Right ventricle myocardium superior (tissue), 1 donor: ENCODE results near the gene NKTR. TPM values are rescaled to one million over a fixed set of nuclear protein-coding genes. Genes with fewer than 3 reads are reported as not detected.

ENCODE experiments used
- total RNA-seq: library from RNA; stranded (reverse); fragmentation: NEBNext Ultra II Directional; extraction: Animal tissue kit (Norgen Biotek cat#: 25700); gene quantifications from one replicate; pipeline ENCODE4 v1.2.1, GENCODE V29; 2021
- donor health status: DM: no; HTN: yes; CAD: no; lungs with severe emphysema.

Gene NKTR
- total RNA-seq, 1 donor from 2014 or later: 21.6 TPM

Other genes with a start within 250 kb of the NKTR start
- not detected for gene LYZL4, start 190.1 kb upstream of the NKTR start, total RNA-seq
- gene VIPR1, start 98.0 kb upstream of the NKTR start, total RNA-seq: 3.4 TPM
- 21.6 TPM for gene SEC22C, start 18.7 kb upstream of the NKTR start, total RNA-seq
- 9.1 TPM for gene SS18L2, start 9.8 kb upstream of the NKTR start, total RNA-seq
- gene ZBTB47, start 53.0 kb downstream of the NKTR start, total RNA-seq: 82.3 TPM
- 0.11 TPM for gene KLHL40, start 84.9 kb downstream of the NKTR start, total RNA-seq
- gene HHATL, start 102.1 kb downstream of the NKTR start, total RNA-seq: 486 TPM
- gene CCDC13, start 172.6 kb downstream of the NKTR start, total RNA-seq: 0.24 TPM
- gene HIGD1A, start 203.8 kb downstream of the NKTR start, total RNA-seq: 320 TPM
- gene ACKR2, start 208.8 kb downstream of the NKTR start, total RNA-seq: 0.43 TPM